ENCODE results near the gene CFAP46.
"Not testable (repeated sequence)": the region's sequence is repeated elsewhere in the genome, so short reads cannot be mapped to it uniquely, and the experiment has no call there.

The CFAP46 gene

DNA sequence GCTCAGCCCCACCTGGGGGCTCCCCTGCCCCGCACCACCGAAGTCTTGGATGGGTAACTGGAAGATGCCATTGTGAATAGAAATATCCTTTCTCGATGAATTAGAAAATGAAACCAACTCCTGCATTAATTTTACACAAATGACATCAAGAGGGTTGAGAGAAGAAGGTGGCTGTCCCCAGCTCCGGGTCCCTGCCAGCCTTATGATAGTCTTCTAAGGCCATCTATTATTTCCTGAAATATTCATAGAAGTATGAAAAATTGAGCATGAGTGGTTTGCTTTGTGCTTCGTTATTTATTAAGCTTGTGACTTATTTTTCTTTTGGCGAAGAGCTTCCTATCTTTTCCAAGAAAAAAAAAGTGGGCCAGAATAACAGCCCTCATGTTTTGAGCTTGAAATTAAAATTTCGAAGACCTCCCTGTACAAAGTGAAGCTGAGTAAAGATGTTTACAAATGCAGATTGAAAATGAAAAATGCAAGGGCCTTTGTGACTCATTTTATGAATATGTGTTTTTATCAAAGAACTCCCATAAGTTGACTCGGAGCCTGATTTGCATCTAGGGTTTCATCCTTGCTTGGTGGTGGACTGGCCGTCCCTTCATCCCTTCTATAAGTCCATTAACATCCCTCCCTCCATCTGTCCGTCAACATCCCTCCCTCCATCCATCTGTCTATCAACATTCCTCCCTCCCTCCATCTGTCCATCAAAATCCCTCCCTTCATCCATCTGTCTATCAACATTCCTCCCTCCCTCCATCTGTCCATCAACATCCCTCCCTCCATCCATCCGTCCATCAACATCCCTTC is 20.5 kb upstream of the CFAP46 start:
- no peak for DNase-seq

DNA sequence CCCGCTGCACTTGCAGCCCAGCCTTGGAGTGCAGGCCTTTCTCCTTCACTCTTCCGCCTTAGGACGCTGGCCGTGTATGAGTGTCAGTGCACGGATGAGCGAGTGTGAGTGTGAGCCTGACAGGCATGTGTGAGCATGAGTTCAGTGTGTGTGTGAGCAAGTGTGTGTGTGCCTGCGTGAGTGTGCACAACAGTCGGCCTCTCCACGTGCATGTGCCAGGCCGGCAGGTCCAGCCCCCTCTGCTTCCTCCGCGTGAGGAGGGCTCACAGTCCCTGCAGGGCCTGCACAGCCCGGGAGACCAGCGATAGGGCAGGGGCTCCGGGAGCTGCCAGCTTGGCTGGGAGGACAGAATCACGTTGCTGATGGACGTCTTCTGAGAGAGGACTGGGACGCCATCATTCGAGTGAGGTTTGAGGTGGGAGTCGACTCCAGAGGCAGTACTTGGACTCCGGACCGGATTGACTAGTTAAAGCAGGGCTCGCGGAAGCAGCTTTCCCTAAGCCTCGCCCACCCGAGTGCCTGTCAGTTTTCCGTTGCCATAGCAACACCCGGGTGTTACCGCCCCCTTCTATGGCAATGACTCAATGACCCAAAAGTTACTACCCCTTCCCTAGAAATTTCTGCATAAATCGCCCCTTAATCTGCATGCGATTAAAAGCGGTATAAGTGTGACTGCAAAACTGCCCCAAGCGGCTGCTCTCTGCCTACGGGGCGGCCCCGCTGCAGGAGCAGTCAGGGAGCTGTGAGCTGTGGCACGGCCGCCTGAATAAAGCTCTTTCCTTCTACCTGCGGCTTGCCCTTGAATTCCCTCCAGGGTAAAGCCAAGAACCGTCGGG is 19.6 kb upstream of the CFAP46 start:
- DNase-seq: peak; percentile 82

DNA sequence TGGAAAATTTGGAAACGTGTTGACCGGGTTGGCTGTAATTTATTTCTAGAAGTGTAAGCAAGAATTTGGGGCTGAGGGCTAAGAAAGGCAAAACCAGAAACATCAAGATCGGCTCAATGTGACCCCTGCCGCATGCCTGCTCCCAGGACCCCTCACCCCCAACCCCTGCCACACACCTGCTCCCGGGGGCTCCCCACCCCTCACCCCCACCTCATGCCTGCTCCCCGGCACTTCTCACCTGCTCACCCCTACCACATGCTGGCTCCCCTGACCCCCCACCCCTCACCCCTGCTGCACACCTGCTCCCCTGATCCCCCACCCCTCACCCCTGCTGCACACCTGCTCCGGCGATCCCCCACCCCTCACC is 19.0 kb upstream of the CFAP46 start:
- DNase-seq: no peak

DNA sequence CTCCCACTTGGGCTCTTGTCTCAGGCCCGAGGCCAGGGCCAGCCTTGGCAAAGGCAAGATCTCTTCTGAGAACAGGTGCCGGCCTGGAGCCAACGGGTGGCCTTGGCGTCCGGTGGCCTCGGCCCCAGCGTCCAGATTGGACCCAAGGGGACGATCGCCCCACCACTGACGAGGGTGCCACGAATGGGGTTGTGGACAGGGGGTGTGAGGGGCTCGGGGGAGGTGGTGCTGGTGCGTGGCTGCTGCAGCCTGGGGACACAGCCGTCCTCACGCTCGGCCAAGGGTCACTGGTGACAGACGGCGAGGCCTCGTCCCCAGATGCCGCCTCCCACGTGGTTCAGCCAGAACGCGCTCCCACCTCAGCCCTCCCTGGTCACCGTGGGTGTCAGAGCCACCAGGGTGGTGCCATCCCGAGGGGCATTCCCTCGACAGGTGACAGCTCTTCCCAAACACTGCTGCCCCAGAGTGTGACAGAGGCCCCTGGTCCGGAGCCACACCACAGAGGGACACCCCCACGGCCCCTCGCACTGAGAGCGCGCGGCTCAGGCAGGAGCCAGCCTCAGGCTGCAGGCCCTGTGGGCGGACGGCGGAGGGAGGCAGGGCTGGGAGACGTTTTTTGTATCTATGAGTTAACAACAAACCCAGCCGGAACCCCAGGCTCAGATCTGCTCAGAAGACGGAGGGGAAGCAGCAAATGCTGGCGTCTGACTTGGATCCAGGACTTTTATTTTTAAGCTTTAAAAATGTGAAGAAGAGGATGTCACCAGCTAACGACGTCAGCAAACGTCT is 18.5 kb upstream of the CFAP46 start:
- no peak for DNase-seq

DNA sequence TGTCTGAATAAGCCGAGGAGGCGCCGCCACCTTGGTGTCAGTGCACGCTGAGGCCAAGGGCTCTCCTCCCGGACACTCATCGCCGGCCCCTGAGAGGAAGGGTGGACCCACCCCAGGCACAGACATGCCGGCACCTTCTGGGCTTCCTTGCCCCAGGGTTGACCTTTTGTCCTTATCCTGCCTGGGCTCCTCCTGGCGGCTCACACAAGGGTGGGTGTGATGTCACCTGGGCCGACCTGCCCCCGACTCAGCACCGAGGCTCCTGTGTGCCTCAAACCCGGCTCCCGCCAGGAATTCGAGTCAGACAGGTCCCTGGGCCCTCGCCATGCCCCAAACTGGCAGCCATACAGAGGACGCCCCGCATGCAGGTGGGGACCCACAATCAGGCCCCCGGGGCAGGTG is 17.7 kb upstream of the CFAP46 start:
- DNase-seq: no peak

DNA sequence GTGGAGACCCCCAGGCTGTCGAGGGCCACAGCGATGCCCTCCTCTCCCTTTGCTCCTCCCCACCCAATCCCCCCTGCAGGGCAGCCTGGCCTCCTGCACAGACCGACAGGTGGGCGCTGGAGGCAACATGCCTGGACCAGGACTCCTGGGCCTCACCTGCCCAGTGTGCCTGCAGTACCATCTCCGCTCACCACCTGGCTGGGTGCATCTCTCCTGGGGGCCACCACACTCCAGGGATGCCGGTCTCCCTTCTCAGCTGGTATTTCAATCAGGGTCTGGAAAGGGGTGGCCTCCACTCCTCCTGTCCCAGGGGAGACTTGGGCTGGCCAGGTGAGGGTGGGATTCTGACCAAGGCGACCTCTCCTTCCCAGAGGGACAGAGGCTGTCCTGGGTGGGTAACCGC is 17.2 kb upstream of the CFAP46 start:
- no peak for DNase-seq

DNA sequence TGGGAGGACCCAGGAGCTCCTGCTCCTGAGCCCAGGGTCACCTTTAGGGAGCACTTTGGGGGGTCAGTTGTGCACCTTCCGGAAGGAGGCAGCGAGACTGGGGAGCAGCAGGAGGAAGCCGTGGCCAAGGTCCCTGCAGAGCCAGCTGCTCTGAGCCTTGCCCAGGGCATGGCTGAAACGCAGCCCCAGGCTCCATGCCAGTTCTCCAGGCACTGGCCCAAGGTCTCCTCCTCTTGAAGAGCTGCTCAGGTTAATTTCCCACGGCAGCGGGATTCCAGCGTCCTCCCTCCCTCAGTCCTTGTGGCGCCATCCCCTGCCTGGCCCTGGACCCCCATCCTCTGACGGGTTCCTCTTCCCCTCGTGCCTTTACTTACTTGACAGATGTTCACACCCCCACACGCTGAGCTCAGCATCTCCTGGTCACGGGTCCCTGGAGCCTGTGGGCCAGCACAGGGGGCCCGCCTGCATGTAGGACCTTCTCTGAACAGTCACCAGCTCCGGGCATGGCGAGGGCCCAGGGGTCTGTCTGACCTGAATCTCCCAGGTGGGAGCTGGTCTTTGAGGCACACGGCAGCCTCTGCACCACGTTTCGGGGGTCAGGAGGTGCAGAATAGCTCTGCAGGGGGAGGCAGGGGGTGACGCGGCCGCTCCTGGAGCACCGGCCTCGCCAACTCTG is 16.7 kb upstream of the CFAP46 start:
- DNase-seq: no peak

DNA sequence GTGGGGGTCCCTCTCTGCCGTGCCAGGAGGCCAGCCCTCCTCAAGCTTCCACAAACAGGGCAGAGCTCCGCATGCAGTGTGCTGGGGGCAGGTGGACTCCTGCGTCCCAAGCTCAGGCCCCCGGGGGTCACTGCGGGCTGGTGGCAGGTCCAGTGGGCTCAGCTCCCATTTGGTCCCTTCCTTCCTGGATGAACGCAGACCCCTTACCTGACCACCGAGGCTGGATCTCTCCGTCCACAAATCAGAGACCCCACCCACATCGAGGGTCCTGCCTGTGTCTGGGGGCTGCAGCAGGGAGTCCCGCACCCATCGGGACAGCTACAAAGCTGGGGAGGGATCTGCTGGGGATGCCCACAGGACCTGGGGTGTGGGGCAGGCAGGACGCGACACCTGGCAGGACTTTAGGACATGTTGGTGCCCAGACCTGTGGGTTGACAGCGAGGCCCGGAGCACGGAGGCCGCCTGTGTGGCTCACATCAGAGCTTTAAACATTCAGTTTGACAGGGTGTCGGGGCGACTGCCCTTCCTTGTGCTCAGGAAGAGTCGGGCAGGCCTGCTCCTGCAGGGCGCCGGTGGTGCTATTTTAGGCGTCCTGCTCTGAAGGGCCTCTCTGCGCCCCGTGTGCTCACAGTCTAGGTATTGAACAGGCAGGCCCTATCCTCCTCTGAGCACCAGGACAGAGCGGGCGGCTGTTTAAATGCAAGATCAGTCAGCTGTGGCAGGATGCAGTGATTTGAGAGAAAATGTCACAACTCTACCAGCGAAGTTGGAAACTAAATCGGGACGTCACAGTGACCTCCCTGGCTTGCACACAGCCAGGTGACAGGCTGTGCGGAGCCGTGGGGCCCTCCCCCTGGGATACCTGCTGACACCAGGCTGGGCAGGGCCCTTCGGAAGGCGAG is 15.9 kb upstream of the CFAP46 start:
- no peak for DNase-seq

DNA sequence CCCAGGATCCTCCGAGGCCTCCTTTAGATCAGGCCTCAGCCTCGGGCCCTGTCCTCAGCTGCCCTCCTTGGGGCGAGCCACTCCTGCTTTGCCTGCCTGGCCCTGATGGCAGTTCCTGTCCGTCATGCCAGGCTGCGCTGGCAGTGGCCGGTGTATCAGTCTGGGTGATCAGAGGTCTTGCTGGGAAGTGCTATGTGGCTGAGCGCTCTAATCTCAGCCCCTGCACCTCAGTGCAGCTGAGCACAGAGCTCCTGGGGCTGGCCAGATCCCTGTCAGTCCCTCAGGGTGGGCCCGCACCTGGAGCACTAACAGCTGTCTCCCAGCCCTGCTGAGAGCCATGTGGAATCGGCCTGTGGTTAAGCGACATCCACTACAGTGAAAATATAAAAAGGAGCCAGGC is 14.8 kb upstream of the CFAP46 start:
- DNase-seq: no peak

DNA sequence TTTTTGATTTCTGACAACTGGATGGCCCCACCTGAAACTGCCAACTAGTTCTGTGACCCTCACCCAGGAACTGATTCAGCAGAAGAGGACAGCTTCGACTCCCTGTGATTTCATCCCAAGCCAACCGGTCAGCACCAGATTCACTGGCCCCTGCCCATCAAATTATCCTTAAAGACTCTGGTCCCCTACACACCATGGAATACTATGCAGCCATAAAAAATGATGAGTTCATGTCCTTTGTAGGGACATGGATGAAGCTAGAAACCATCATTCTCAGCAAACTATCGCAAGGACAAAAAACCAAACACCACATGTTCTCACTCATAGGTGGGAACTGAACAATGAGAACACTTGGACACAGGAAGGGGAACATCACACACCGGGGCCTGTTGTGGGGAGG is 13.9 kb upstream of the CFAP46 start:
- DNase-seq: not testable (repeated sequence)

DNA sequence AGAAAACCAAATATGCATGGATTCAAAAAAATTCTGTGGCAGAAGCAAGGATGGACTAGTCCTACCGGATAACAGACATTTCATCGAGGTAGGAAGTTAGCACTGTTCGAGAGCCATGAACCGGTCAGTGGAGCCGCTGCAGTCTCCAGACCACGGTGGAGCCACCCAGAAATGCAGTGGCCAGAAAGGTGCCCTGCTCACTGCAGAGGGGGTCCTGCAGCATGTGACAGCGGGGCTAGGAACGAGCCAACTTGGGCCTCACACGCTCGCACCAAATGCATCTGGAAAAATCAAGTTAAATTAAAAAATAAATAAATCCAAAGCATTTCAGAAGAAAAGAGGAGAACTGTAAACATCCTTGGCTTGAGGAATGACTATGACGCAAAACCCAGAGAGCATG is 13.1 kb upstream of the CFAP46 start:
- no peak for DNase-seq

DNA sequence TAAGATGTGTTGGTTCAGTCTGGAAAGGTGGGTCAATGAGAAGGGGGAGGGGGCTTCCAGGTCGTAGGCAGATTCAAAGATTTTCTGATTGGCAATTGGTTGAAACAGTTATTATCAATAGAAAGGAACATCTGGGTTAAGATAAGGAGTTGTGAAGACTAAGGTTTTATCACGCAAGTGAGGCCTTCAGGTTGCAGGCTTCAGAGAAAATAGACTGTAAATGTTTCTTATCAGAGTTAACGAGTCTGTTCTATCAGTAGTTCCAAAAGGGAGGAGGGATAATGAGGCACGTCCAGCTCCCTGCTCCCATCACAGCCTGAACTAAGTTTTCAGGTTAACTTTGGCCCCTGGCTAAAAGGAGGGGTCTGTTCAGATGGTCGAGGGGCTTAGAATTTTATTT is 11.1 kb upstream of the CFAP46 start:
- DNase-seq: no peak

DNA sequence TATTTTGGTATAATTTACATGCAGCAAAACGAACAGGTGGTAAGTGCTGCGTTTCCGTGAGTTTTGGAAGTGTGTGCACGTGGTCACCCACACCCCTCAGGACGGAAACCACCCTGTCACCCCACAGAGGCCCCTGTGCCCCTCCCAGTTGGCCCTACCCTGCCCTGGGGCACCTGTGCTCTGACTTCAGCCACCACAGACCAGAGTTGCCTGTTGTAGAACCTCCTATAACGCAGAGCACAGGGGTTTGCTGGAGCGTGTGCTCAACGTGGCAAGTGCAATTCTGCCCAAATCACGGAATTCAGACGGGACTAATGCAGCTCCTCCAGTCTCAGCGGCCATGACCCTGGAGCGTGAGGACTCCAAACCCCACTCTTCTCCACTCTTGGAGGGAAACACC is 9.6 kb upstream of the CFAP46 start:
- no peak for DNase-seq

DNA sequence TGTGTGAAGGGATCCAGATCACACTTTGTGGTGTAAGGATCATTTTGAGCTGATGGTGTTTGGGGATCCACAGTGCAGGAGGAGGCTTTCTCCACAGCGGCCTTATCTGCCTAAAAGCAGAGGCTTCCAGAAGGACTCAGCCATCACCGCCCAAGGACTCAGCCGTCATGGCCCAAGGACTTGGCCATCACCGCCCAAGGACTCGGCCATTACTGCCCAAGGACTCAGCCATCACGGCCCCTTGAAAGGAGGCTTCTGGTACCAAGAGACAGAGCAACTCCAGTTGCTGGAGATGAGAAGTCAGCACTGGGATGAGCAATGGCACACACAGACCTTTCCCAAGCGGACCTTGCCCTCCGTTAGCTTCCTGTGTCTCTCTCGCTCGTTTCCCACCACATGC is 6.0 kb upstream of the CFAP46 start:
- no peak for DNase-seq

DNA sequence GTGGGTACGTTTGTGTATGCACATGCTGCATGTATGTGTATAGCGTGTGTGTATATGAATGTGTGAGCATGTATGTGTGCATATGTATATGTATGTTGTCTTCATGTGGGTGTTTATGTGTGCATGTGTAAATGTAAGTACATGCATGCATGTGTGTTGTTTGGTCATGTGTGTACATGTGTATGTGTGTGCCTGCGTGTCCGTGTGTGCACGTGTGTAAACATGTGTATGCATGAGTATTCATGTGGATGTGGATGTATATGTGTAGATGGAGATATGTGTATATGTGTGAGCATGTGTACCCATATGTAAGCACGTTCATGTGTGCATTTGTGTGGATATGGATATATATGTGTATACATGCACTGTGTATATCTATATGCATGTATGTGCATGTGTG is 5.5 kb upstream of the CFAP46 start:
- DNase-seq: no peak

DNA sequence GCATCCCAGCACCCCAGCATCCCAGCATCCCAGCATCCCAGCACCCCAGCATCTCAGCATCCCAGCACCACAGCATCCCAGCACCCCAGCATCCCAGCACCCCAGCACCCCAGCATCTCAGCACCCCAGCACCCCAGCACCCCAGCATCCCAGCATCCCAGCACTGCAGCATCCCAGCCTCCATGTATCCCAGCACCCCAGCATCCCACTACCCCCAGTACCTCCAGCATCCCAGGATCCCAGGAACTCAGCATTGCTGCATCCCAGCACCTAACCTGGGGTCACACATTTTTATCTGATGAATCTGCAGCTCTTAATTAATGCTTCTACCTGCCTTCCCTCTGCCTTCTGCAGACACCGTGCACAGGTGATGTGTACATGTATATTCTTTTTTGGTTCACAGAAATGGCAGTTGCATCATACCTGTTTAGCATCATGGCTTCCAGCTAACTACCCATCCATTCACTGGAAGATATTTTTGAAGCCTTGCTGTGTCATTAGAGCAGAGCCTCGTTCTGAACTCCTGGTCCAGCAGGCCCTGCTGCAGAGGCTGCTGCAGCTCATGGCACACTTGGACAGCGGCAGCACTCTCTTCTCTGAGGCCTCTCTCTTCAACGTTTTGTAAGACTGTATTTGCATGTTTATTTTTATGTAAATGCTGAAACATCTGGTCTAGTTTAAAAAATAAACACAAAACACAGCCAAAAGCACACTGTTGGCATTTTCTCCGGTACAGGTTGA is 4.6 kb upstream of the CFAP46 start:
- no peak for DNase-seq

DNA sequence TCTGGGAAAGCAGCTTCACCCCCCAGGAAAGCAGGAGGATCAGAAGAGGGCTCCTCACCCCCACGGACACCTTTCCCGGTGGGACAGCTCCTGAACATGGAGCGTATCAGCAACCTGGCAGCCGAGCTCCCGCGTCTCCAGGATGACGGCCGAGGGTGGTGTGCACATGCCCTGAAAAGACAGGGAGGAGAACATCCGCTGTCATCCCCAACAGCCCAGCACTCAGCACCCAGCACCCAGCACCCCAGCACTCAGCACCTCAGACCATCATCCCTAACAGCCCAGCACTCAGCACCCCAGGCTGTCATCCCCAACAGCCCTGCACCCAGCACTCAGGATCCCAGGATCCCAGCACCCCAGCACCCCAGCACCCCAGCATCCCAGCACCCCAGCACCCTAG is 3.9 kb upstream of the CFAP46 start:
- DNase-seq: no peak

DNA sequence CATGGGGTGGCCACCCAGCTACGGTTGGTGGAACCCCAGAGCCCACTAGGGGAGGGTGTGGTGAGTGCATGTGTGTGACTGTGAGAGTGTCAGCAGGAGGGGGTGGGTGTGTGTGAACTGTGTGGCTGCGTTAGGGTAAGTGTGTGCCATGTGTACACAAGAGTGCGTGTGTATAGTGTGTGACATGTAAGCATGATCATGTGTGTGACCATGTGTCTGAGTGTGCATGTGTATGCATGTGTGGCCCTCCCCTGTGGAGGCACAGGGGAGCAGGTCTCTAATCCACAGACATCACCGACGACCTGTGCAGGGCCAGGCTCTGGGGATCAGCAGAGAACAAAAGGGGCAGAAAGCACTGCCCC is 3.5 kb upstream of the CFAP46 start:
- DNase-seq: no peak

DNA sequence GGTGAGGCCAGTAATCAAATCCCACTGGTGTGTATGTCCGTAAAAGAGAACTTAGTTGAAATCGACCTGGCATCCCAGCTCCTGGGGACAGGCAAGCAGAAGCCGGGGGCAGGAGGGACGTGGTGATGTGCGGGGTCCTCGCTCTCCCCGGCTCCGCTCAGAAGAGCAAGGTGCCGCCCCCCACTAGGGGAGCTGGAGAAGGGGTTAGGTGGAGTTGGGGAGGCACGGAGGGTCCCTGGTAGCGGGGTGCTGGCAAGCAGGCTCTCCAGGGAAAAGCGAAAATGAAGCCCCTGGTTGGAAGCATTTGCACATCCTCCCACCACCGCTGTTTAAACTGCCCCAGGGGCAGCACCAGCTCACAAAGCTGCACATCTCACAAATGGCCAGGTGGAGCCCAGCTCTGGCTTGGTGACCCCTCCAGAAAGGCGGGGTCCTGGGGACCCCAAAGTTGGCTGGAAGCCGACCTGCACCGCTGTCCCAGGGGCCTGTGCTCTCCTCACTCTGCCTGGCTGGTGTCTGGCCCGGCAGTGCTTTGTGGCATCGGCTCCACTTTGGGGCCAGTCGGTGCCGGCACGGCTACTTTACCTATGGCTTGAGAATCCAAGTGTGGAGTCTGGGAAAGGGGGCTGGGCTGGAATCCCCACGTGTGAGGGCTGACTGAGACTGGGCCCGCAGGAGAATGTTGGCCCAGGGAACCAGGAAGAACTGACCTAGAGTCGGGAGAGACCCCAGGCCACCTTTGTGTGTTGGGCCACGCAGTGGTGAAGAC is 2.9 kb upstream of the CFAP46 start:
- DNase-seq: no peak

DNA sequence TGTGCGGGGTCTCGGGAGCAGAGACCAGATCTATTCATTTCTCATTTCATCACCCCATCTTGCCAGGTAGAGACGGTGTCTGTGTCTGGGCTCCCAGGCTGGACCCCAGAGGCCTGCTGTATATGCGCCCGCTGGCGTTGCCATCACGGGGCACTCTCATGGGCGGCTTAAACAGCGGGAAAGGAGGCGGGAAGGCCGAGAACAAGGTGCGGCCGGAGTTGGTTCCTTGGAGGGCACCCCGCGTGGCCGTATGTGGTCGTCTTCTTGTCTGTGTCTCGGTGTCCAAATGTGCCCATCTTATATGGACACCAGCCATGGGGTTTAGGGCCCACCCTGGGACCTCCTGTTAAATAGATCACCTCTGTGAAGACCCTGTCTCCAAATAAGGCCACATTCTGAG is 2.1 kb upstream of the CFAP46 start:
- DNase-seq: no peak

All from stimulated activated CD4-positive, alpha-beta T cell treated with anti-CD3 and anti-CD28 coated beads, Interleukin-4, amount 100 ng/mL, for 24 hours (primary cell).